SKM-1 (cell line): ENCODE data around the gene NT5M.
"Not testable (repeated sequence)": the region's sequence is repeated elsewhere in the genome, so short reads cannot be mapped to it uniquely, and the experiment has no call there.

ENCODE experiments used
- DNase-seq: peaks from one replicate; lab custom pipeline; 2025; ENCODE audit not compliant: unreplicated experiment; lab: John Stamatoyannopoulos, UW

Gene NT5M

GRCh38 chr17:17303010-17303846, at the start of gene NT5M:
TSS of gene NT5M (plus strand) at chr17:17303373. CDS start at chr17:17303551, 178 bp downstream.
- no peak for DNase-seq

GRCh38 chr17:17253406-17253805, 49.8 kb upstream of the NT5M start:
- no peak for DNase-seq

- no peak for DNase-seq
Measured at GRCh38 chr17:17254036-17254435, 49.1 kb upstream of the NT5M start.

- DNase-seq: not testable (repeated sequence)
Measured at GRCh38 chr17:17255689-17256088, 47.5 kb upstream of the NT5M start.

- no peak for DNase-seq
Measured at GRCh38 chr17:17256316-17256715, 46.9 kb upstream of the NT5M start.

GRCh38 chr17:17258011-17258410, 45.2 kb upstream of the NT5M start:
- no peak for DNase-seq

- DNase-seq: no peak
Measured at GRCh38 chr17:17258998-17259397, 44.2 kb upstream of the NT5M start.

GRCh38 chr17:17264430-17264829, 38.7 kb upstream of the NT5M start:
- DNase-seq: no peak

GRCh38 chr17:17269926-17270773, 33.0 kb upstream of the NT5M start:
- DNase-seq: no peak

GRCh38 chr17:17275971-17276370, 27.2 kb upstream of the NT5M start:
- peak; percentile 35 for DNase-seq

- DNase-seq: not testable (repeated sequence)
Measured at GRCh38 chr17:17277431-17277830, 25.7 kb upstream of the NT5M start.

GRCh38 chr17:17279316-17279715, 23.9 kb upstream of the NT5M start:
- DNase-seq: no peak

GRCh38 chr17:17280613-17281549, 22.3 kb upstream of the NT5M start, which contains the start of gene COPS3:
TSS of gene COPS3 (minus strand) at chr17:17281246. CDS start at chr17:17281186, 60 bp downstream.
- peak; percentile 87 for DNase-seq

- no peak for DNase-seq
Measured at GRCh38 chr17:17285951-17286350, 17.2 kb upstream of the NT5M start.

GRCh38 chr17:17289086-17289485, 14.1 kb upstream of the NT5M start:
- no peak for DNase-seq

GRCh38 chr17:17289701-17290100, 13.5 kb upstream of the NT5M start:
- DNase-seq: no peak

GRCh38 chr17:17295141-17295540, 8.0 kb upstream of the NT5M start:
- no peak for DNase-seq

- no peak for DNase-seq
Measured at GRCh38 chr17:17297217-17297616, 6.0 kb upstream of the NT5M start.

- no peak for DNase-seq
Measured at GRCh38 chr17:17298108-17298507, 5.1 kb upstream of the NT5M start.

- no peak for DNase-seq
Measured at GRCh38 chr17:17300624-17301568, 2.3 kb upstream of the NT5M start.
